BJ (cell line): Measurements from ENCODE around the gene OLFML1. TPM values are rescaled to one million over a fixed set of nuclear protein-coding genes. Genes with fewer than 3 reads are reported as not detected.

Experiments used
- CTCF ChIA-PET: fragments of 350-600 bp; formaldehyde crosslinking; extraction: SDS; loops from one replicate; lab custom pipeline; 2021; ENCODE audit warnings: antibody characterized with exemption, inconsistent platforms; lab: Yijun Ruan, JAX
- POLR2A ChIA-PET: fragments of 300-600 bp; sonication (Branson Sonifier 250); formaldehyde crosslinking; extraction: SDS; loops from one replicate; lab custom pipeline; 2021; ENCODE audit warnings: antibody characterized with exemption; lab: Charles Lee
- DNase-seq: peaks from one replicate; pipeline ENCODE4 v3.0.0-alpha.2; 2011; ENCODE audit warnings: low read depth
- H3K27me3 ChIP-seq: 2 replicates; pipeline ENCODE4 v1.6.0; 2011; ENCODE audit warnings: low read length; ENCODE audit not compliant: control insufficient read depth, insufficient read depth
- H3K36me3 ChIP-seq: 2 replicates; pipeline ENCODE4 v1.5.1; 2011; ENCODE audit warnings: low read length; ENCODE audit not compliant: control insufficient read depth, insufficient read depth
- H3K4me3 ChIP-seq: 2 replicates; pipeline ENCODE4 v1.5.1; 2011; ENCODE audit warnings: low read depth, mild to moderate bottlenecking, control low read depth, low read length
- CTCF ChIP-seq: IDR thresholded peaks from 2 replicates; pipeline ENCODE4 v1.5.1; 2011; ENCODE audit warnings: low read depth, mild to moderate bottlenecking, control low read depth, inconsistent platforms, low read length, moderate library complexity; ENCODE audit not compliant: insufficient read depth
- polyA plus RNA-seq: library from polyadenylated mRNA; depleted of rRNA; stranded (reverse); fragments of >200 nt; gene quantifications from 2 replicates; pipeline ENCODE4 v1.2.3, GENCODE V29; 2011

OLFML1 gene
- polyA plus RNA-seq, 1 experiment: 1.1 TPM

- no peak for TF ChIP-seq CTCF
- peaks cover 3% of the 10 kb centered on the region; the same call in 1 of the 2 replicates for H3K27me3 ChIP-seq
- no peak for DNase-seq
- ChIA-PET CTCF (interaction anchor here (0.6 kb wide), 1 partner anchor 174 kb away, joined by 3 read pairs; no protein-coding TSS in a partner anchor), POLR2A (no interaction called here)
- H3K4me3 ChIP-seq: no peak overlapping the region
- H3K36me3 ChIP-seq: no peaks in the 10 kb centered on the region
These were observed 30.5 kb upstream of the OLFML1 start for GRCh38 chr11:7454854-7455253.

GRCh38 chr11:7457211-7457610 lies 28.1 kb upstream of the OLFML1 start:
- TF ChIP-seq CTCF: no peak
- Histone ChIP-seq H3K36me3 (no peaks in the 10 kb centered on the region), H3K27me3 (peaks cover 2% of the 10 kb centered on the region; the same call in 1 of the 2 replicates), H3K4me3 (no peak overlapping the region)
- POLR2A ChIA-PET: no interaction called here
- CTCF ChIA-PET: interaction anchor here (0.6 kb wide), 1 partner anchor 565 kb away, joined by 3 read pairs; no protein-coding TSS in a partner anchor
- DNase-seq: peak; percentile 39

GRCh38 chr11:7462706-7463105 lies 22.6 kb upstream of the OLFML1 start:
- Histone ChIP-seq H3K36me3 (no peaks in the 10 kb centered on the region), H3K4me3 (no peak overlapping the region), H3K27me3 (no peaks in the 10 kb centered on the region)
- no peak for DNase-seq
- ChIA-PET POLR2A (no interaction called here), CTCF (interaction anchor here (1.3 to 1.7 kb wide), 2 partner anchors 18 to 20 kb away, joined by 3 to 4 read pairs; no protein-coding TSS in a partner anchor)
- TF ChIP-seq CTCF: no peak

- CTCF ChIA-PET: interaction anchor here (1.2 kb wide), 1 partner anchor 12 kb away, joined by 5 read pairs; no protein-coding TSS in a partner anchor
- no peak for TF ChIP-seq CTCF
- POLR2A ChIA-PET: no interaction called here
- no peak for DNase-seq
- no peak overlapping the region for H3K4me3 ChIP-seq
- H3K27me3 ChIP-seq: peaks cover 2% of the 10 kb centered on the region; the same call in 1 of the 2 replicates
- no peaks in the 10 kb centered on the region for H3K36me3 ChIP-seq
These were observed 17.7 kb upstream of the OLFML1 start for GRCh38 chr11:7467652-7468051.

- Histone ChIP-seq H3K27me3 (peaks cover 2% of the 10 kb centered on the region; the same call in 1 of the 2 replicates), H3K36me3 (no peaks in the 10 kb centered on the region), H3K4me3 (no peak overlapping the region)
- CTCF ChIA-PET: no interaction called here
- POLR2A ChIA-PET: no interaction called here
- no peak for DNase-seq
- TF ChIP-seq CTCF: no peak
These were observed 15.9 kb upstream of the OLFML1 start for GRCh38 chr11:7469351-7469865.
